IMR-90 (cell line): ENCODE results near the gene KCNJ10. TPM values are rescaled to one million over a fixed set of nuclear protein-coding genes. Genes with fewer than 3 reads are reported as not detected.

ENCODE experiments used
- ATAC-seq: fragments of 200-7000 bp; cut with Tn5 transposase; 2 replicates; pipeline ENCODE4 v1.9.1; 2020; ENCODE audit warnings: low read depth, mild to moderate bottlenecking, moderate library complexity
- BruUV-seq: library from RNA; stranded (reverse); fragments of 400-500 nt; replicated peaks from 2 replicates; lab custom pipeline; 2021; lab: Mats Ljungman, UMichigan
- CTCF ChIA-PET: fragments of 300-600 bp; formaldehyde crosslinking; extraction: SDS; loops from one replicate; lab custom pipeline; 2021; ENCODE audit warnings: antibody characterized with exemption; lab: Yijun Ruan, JAX
- POLR2A ChIA-PET: fragments of 300-600 bp; sonication (Branson Sonifier 250); formaldehyde crosslinking; loops from one replicate; lab custom pipeline; 2022; ENCODE audit warnings: antibody characterized with exemption; ENCODE audit not compliant: unreplicated experiment; lab: Charles Lee
- DNase-seq: peaks from one replicate; pipeline ENCODE4 v3.0.0; 2013
- H2AFZ ChIP-seq: replicated peaks from 2 replicates; pipeline ENCODE3; 2013; ENCODE audit warnings: low read length, mild to moderate bottlenecking; ENCODE audit not compliant: poor library complexity
- H2AK5ac ChIP-seq: 2 replicates; pipeline ENCODE4 v1.6.1; 2013; ENCODE audit warnings: low read depth, low read length, inconsistent platforms
- H2AK9ac ChIP-seq: replicated peaks from 2 replicates; pipeline ENCODE3; 2013; ENCODE audit warnings: mild to moderate bottlenecking, low read depth, low read length, moderate library complexity; ENCODE audit not compliant: poor library complexity
- H2BK120ac ChIP-seq: 2 replicates; pipeline ENCODE4 v1.6.1; 2013; ENCODE audit warnings: low read depth, low read length, inconsistent platforms
- H2BK15ac ChIP-seq: 3 replicates; pipeline ENCODE4 v1.6.1; 2013; ENCODE audit warnings: low read depth, low read length, inconsistent platforms
- H2BK20ac ChIP-seq: 2 replicates; pipeline ENCODE4 v1.6.1; 2013; ENCODE audit warnings: low read depth, mild to moderate bottlenecking, inconsistent platforms, low read length, moderate library complexity
- H2BK5ac ChIP-seq: 2 replicates; pipeline ENCODE4 v1.6.1; 2013; ENCODE audit warnings: mild to moderate bottlenecking, low read depth, low read length, inconsistent platforms; ENCODE audit not compliant: poor library complexity, severe bottlenecking
- H3K14ac ChIP-seq: replicated peaks from 2 replicates; pipeline ENCODE4 v1.6.1; 2013; ENCODE audit warnings: low read depth, low read length, inconsistent platforms
- H3K18ac ChIP-seq: 2 replicates; pipeline ENCODE4 v1.6.1; 2013; ENCODE audit warnings: low read depth, low read length, control low read depth
- H3K23ac ChIP-seq: 2 replicates; pipeline ENCODE4 v1.6.1; 2013; ENCODE audit warnings: low read depth, low read length, inconsistent platforms
- H3K27ac ChIP-seq: 2 replicates; pipeline ENCODE4 v1.5.1; 2013; ENCODE audit warnings: mild to moderate bottlenecking, control low read depth, low read length; ENCODE audit not compliant: insufficient read depth
- H3K27me3 ChIP-seq: 2 replicates; pipeline ENCODE4 v1.6.1; 2013; ENCODE audit warnings: low read length; ENCODE audit not compliant: control insufficient read depth, insufficient read depth
- H3K36me3 ChIP-seq: 2 replicates; pipeline ENCODE4 v1.6.1; 2013; ENCODE audit warnings: low read length, mixed read lengths; ENCODE audit not compliant: control insufficient read depth, insufficient read depth
- H3K4ac ChIP-seq: 2 replicates; pipeline ENCODE4 v1.6.1; 2013; ENCODE audit warnings: low read depth, low read length, inconsistent platforms
- H3K4me1 ChIP-seq: 2 replicates; pipeline ENCODE4 v1.6.1; 2013; ENCODE audit warnings: low read length, mixed read lengths; ENCODE audit not compliant: control insufficient read depth, insufficient read depth
- H3K4me2 ChIP-seq: 2 replicates; pipeline ENCODE4 v1.6.1; 2013; ENCODE audit warnings: low read depth, mild to moderate bottlenecking, control low read depth, low read length, moderate library complexity
- H3K4me3 ChIP-seq: 2 replicates; pipeline ENCODE4 v1.5.1; 2013; ENCODE audit warnings: low read depth, mild to moderate bottlenecking, control low read depth, low read length, moderate library complexity; ENCODE audit not compliant: insufficient read depth
- H3K56ac ChIP-seq: 2 replicates; pipeline ENCODE4 v1.6.1; 2013; ENCODE audit warnings: low read length, inconsistent platforms; ENCODE audit not compliant: insufficient read depth; ENCODE audit errors: extremely low read depth
- H3K79me1 ChIP-seq, 2 experiments: 2 replicates each; pipeline ENCODE4 v1.6.1; 2013; ENCODE audit warnings: low read length in 2 of 2, inconsistent platforms in 1 of 2, low read depth in 1 of 2
- H3K9ac ChIP-seq: 2 replicates; pipeline ENCODE4 v1.6.1; 2013; ENCODE audit warnings: low read depth, low read length, control low read depth
- H3K9me1 ChIP-seq: 2 replicates; pipeline ENCODE4 v1.6.1; 2013; ENCODE audit warnings: low read length, inconsistent platforms; ENCODE audit not compliant: insufficient read depth
- H3K9me3 ChIP-seq: 2 replicates; pipeline ENCODE4 v1.6.1; 2013; ENCODE audit warnings: low read length; ENCODE audit not compliant: control insufficient read depth, insufficient read depth
- H4K20me1 ChIP-seq: 2 replicates; pipeline ENCODE4 v1.6.1; 2013; ENCODE audit warnings: low read length, inconsistent platforms; ENCODE audit not compliant: insufficient read depth
- H4K5ac ChIP-seq: 2 replicates; pipeline ENCODE4 v1.6.1; 2013; ENCODE audit warnings: mild to moderate bottlenecking, low read depth, low read length, control low read depth
- H4K8ac ChIP-seq, 2 experiments: 2 replicates each; pipeline ENCODE4 v1.6.1; 2013; ENCODE audit warnings: low read depth in 2 of 2, low read length in 2 of 2, control low read depth in 1 of 2, inconsistent platforms in 1 of 2
- H4K91ac ChIP-seq: 2 replicates; pipeline ENCODE4 v1.6.1; 2013; ENCODE audit warnings: low read depth, low read length, inconsistent platforms; ENCODE audit not compliant: insufficient read depth
- BHLHE40 ChIP-seq: fragments of 150-350 bp; IDR thresholded peaks from 2 replicates; pipeline ENCODE4 v1.6.1; 2016; ENCODE audit warnings: mild to moderate bottlenecking, low read depth, low read length
- CEBPB ChIP-seq: IDR thresholded peaks from 2 replicates; pipeline ENCODE4 v1.6.1; 2012; ENCODE audit warnings: low read depth, low read length, improper control_type of control experiment
- CHD1 ChIP-seq: IDR thresholded peaks from 2 replicates; pipeline ENCODE4 v1.6.1; 2012; ENCODE audit warnings: low read depth, low read length, improper control_type of control experiment
- CTCF ChIP-seq: conservative IDR thresholded peaks from 2 replicates; pipeline ENCODE4 v1.5.1; 2012; ENCODE audit warnings: mild to moderate bottlenecking, low read depth, low read length, improper control_type of control experiment
- ELK1 ChIP-seq: fragments of 150-350 bp; IDR thresholded peaks from 2 replicates; pipeline ENCODE4 v1.6.1; 2016; ENCODE audit warnings: low read depth, mild to moderate bottlenecking, low read length, moderate library complexity, borderline replicate concordance
- FOS ChIP-seq: fragments of 150-350 bp; IDR thresholded peaks from 2 replicates; pipeline ENCODE4 v1.6.1; 2016; ENCODE audit warnings: low read depth, low read length
- MAFK ChIP-seq: IDR thresholded peaks from 2 replicates; pipeline ENCODE4 v1.6.1; 2012; ENCODE audit warnings: low read depth, low read length, improper control_type of control experiment
- MAZ ChIP-seq: IDR thresholded peaks from 2 replicates; pipeline ENCODE4 v1.6.1; 2012; ENCODE audit warnings: low read depth, mild to moderate bottlenecking, low read length, improper control_type of control experiment, moderate library complexity, borderline replicate concordance
- MXI1 ChIP-seq: IDR thresholded peaks from 2 replicates; pipeline ENCODE4 v1.6.1; 2012; ENCODE audit warnings: low read depth, mild to moderate bottlenecking, low read length, moderate library complexity, borderline replicate concordance
- NFE2L2 ChIP-seq: fragments of 150-350 bp; IDR thresholded peaks from 2 replicates; pipeline ENCODE4 v1.6.1; 2016; ENCODE audit warnings: low read depth, mild to moderate bottlenecking, low read length
- POLR2A ChIP-seq: IDR thresholded peaks from 2 replicates; pipeline ENCODE4 v1.6.1; 2012; ENCODE audit warnings: mild to moderate bottlenecking, low read depth, low read length
- RAD21 ChIP-seq: IDR thresholded peaks from 2 replicates; pipeline ENCODE4 v1.6.1; 2012; ENCODE audit warnings: low read length, improper control_type of control experiment
- RCOR1 ChIP-seq: IDR thresholded peaks from 2 replicates; pipeline ENCODE4 v1.6.1; 2012; ENCODE audit warnings: mild to moderate bottlenecking, low read length, improper control_type of control experiment; ENCODE audit not compliant: insufficient replicate concordance
- RFX5 ChIP-seq: IDR thresholded peaks from 2 replicates; pipeline ENCODE4 v1.8.0; 2012; ENCODE audit warnings: low read depth, mild to moderate bottlenecking, low read length, moderate library complexity
- SMC3 ChIP-seq: fragments of 150-350 bp; IDR thresholded peaks from 2 replicates; pipeline ENCODE4 v1.6.1; 2016; ENCODE audit warnings: low read depth, mild to moderate bottlenecking, antibody characterized with exemption, low read length, moderate library complexity
- WGBS, 2 experiments: methylation state at CpG; one replicate each; pipeline versions ENCODE4 v1.1.5 to v1.1.7; 2013; ENCODE audit warnings: missing lambda C conversion rate in 2 of 2; ENCODE audit not compliant: insufficient read length in 1 of 2; ENCODE audit errors: extremely low coverage in 2 of 2; 5-methylcytosine and 5-hydroxymethylcytosine counted together
- dilution Hi-C: fragments of 300-500 bp; cut with HindIII; formaldehyde crosslinking; loops from one replicate; pipeline ENCODE4 v1.14.3; 2018; ENCODE audit warnings: low sequenced_read_pairs; ENCODE audit not compliant: unreplicated experiment
- in situ Hi-C: fragments of 300-500 bp; cut with MboI; formaldehyde crosslinking; loops from 3 replicates; pipeline ENCODE4 v1.14.3; 2019; ENCODE audit warnings: low sequenced_read_pairs, inconsistent platforms, mixed read lengths
- intact Hi-C: fragments of 100-400 bp; cut with micrococcal nuclease; formaldehyde crosslinking; loops from 2 replicates; pipeline ENCODE4 v1.10.0; 2022
- polyA plus RNA-seq, 3 experiments: library from polyadenylated mRNA; depleted of rRNA; stranded (reverse); fragments of >200 nt; gene quantifications; 2 replicates each; pipeline ENCODE4 v1.2.3, GENCODE V29; 2012; ENCODE audit warnings: low replicate concordance in 1 of 3
- total RNA-seq: library from RNA; depleted of rRNA; stranded (reverse); fragments of >200 nt; gene quantifications from 2 replicates; pipeline ENCODE4 v1.2.3, GENCODE V29; 2012
- TF ChIP-seq, protein P1 (sequence below): fragments of 150-350 bp; IDR thresholded peaks from 2 replicates; pipeline ENCODE4 v1.6.1; 2017; ENCODE audit warnings: mild to moderate bottlenecking, antibody characterized with exemption, low read length, low read depth

Gene KCNJ10
- total and polyA plus RNA-seq, 2 of the 4 experiments (the other 2 are of a cell fraction) = not detected

DNA sequence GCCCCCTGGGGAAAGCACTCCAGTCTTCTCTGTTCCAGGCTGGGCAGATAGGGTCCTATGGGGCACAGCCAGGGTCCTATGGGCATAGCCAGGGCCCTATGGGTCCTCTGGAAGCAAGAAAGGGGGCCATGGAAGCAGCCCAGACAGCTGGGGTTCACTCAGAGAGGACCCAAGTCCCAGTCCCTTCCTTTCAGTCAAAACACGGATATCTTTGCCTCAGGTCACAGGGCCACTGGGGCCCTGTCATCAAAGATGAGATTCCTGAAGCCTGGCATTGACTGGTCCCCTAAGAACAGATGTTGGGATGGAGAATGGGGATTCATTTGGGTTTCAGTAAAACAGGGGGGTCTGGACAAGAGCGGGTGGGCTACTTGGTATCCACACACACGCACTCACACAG lies 19.9 kb upstream of the KCNJ10 start:
- in situ Hi-C loops (loop anchor here (10.0 kb wide), 1 partner anchor 265 kb away; no protein-coding TSS in a partner anchor), intact Hi-C loops (no loop called here), dilution Hi-C loops (no loop called here)
- no peaks in the 10 kb centered on the region for H3K9me1 ChIP-seq
- H2AK5ac ChIP-seq = no peak overlapping the region
- 100% methylated on average over 2 of the region's 3 CpGs; no CpG with 5 or more reads in 1 of the 2 experiments for WGBS, 2 experiments
- H3K9me3 ChIP-seq = no peaks in the 10 kb centered on the region
- no TSS peak for BruUV-seq
- DNase-seq = no peak
- H2AFZ ChIP-seq = no peak overlapping the region
- TF ChIP-seq CEBPB (no peak), RFX5 (no peak), POLR2A (no peak), FOS (no peak), MAZ (no peak), SMC3 (no peak), MAFK (no peak), RAD21 (no peak), BHLHE40 (no peak), MXI1 (no peak), ELK1 (no peak), CTCF (no peak), RCOR1 (no peak), NFE2L2 (no peak), CHD1 (no peak)
- TF ChIP-seq, protein P1, sequence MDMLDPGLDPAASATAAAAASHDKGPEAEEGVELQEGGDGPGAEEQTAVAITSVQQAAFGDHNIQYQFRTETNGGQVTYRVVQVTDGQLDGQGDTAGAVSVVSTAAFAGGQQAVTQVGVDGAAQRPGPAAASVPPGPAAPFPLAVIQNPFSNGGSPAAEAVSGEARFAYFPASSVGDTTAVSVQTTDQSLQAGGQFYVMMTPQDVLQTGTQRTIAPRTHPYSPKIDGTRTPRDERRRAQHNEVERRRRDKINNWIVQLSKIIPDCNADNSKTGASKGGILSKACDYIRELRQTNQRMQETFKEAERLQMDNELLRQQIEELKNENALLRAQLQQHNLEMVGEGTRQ = no peak
- no peak overlapping the region for H2BK20ac ChIP-seq
- H4K20me1 ChIP-seq = no peaks in the 10 kb centered on the region
- H4K8ac ChIP-seq = no peak overlapping the region
- no peak overlapping the region for H3K56ac ChIP-seq
- no peak overlapping the region for H4K5ac ChIP-seq
- peaks cover 8% of the 10 kb centered on the region for H3K36me3 ChIP-seq
- no peak overlapping the region for H3K14ac ChIP-seq
- no peak overlapping the region for H3K27ac ChIP-seq
- no peak overlapping the region for H2AK9ac ChIP-seq
- H3K4ac ChIP-seq = no peak overlapping the region
- POLR2A ChIA-PET = no interaction called here
- no peak overlapping the region for H2BK15ac ChIP-seq
- H2BK120ac ChIP-seq = no peak overlapping the region
- H3K4me1 ChIP-seq = no peaks in the 10 kb centered on the region
- no peak overlapping the region for H4K91ac ChIP-seq
- no peak overlapping the region for H3K4me2 ChIP-seq
- peaks cover 3% of the 10 kb centered on the region; the same call in 1 of the 2 replicates for H3K27me3 ChIP-seq
- ATAC-seq = no peak
- CTCF ChIA-PET = no interaction called here
- H3K4me3 ChIP-seq = no peak overlapping the region
- no peak overlapping the region for H3K18ac ChIP-seq
- no peak overlapping the region for H3K9ac ChIP-seq
- no peaks in the 10 kb centered on the region for H3K79me1 ChIP-seq
- H2BK5ac ChIP-seq = no peak overlapping the region
- H3K23ac ChIP-seq = no peak overlapping the region
